OCI-LY7 (cell line): ENCODE results near the gene AFF3. TPM values are rescaled to one million over a fixed set of nuclear protein-coding genes. Genes with fewer than 3 reads are reported as not detected.

ENCODE experiments used
- BruUV-seq: library from RNA; stranded (reverse); fragments of 400-500 nt; replicated peaks from 2 replicates; lab custom pipeline; 2021; lab: Mats Ljungman, UMichigan
- CTCF ChIA-PET: fragments of 300-600 bp; sonication (Branson Sonifier 250); formaldehyde crosslinking; loops from one replicate; lab custom pipeline; 2022; ENCODE audit warnings: antibody characterized with exemption; ENCODE audit not compliant: unreplicated experiment; lab: Charles Lee
- POLR2A ChIA-PET: fragments of 300-600 bp; sonication (Branson Sonifier 250); formaldehyde crosslinking; loops from one replicate; lab custom pipeline; 2022; ENCODE audit warnings: antibody characterized with exemption; lab: Charles Lee
- DNase-seq: peaks from one replicate; pipeline ENCODE4 v3.0.0-alpha.2; 2015; ENCODE audit warnings: low spot score
- H2AFZ ChIP-seq: fragments of 200-600 bp; sonication (generic), shearing (Covaris generic); 2 replicates; pipeline ENCODE4 v1.6.1; 2014; ENCODE audit warnings: mild to moderate bottlenecking, antibody characterized with exemption, low read length, moderate library complexity
- H3K27ac ChIP-seq: fragments of 200-600 bp; sonication (generic); 2 replicates; pipeline ENCODE4 v1.5.1; 2014; ENCODE audit warnings: mixed run types, low read depth, mild to moderate bottlenecking, moderate library complexity, low read length, inconsistent platforms; ENCODE audit not compliant: poor library complexity, severe bottlenecking
- H3K36me3 ChIP-seq: fragments of 200-600 bp; sonication (generic); 2 replicates; pipeline ENCODE4 v1.6.1; 2014; ENCODE audit warnings: mild to moderate bottlenecking, antibody characterized with exemption, low read length, moderate library complexity, mixed read lengths; ENCODE audit not compliant: insufficient read depth
- H3K4me1 ChIP-seq: fragments of 200-600 bp; sonication (generic); 2 replicates; pipeline ENCODE4 v1.5.1; 2014; ENCODE audit warnings: mild to moderate bottlenecking, low read length; ENCODE audit not compliant: insufficient read depth, poor library complexity, severe bottlenecking
- H3K4me2 ChIP-seq: fragments of 200-600 bp; sonication (generic); 2 replicates; pipeline ENCODE4 v1.6.1; 2014; ENCODE audit warnings: mild to moderate bottlenecking, low read length
- H3K4me3 ChIP-seq: fragments of 200-600 bp; sonication (generic); 2 replicates; pipeline ENCODE4 v1.5.1; 2014; ENCODE audit warnings: mild to moderate bottlenecking, low read depth, low read length; ENCODE audit not compliant: poor library complexity, severe bottlenecking
- H3K79me2 ChIP-seq: fragments of 200-600 bp; sonication (generic); 2 replicates; pipeline ENCODE4 v1.6.1; 2016; ENCODE audit warnings: low read depth, mild to moderate bottlenecking, low read length, moderate library complexity, mixed read lengths; ENCODE audit not compliant: insufficient read depth
- H3K9me2 ChIP-seq: fragments of 200-600 bp; sonication (generic); 2 replicates; pipeline ENCODE4 v1.6.1; 2016; ENCODE audit warnings: mild to moderate bottlenecking, low read length, mixed read lengths; ENCODE audit not compliant: insufficient read depth
- H3K9me3 ChIP-seq: fragments of 200-600 bp; sonication (generic); 2 replicates; pipeline ENCODE4 v1.6.1; 2014; ENCODE audit warnings: mild to moderate bottlenecking, mixed run types, low read length, mixed read lengths
- H4K20me1 ChIP-seq: fragments of 200-600 bp; sonication (generic); 2 replicates; pipeline ENCODE4 v1.6.1; 2014; ENCODE audit warnings: mild to moderate bottlenecking, antibody characterized with exemption, low read length, moderate library complexity, mixed read lengths; ENCODE audit not compliant: insufficient read depth
- EZH2phosphoT487 ChIP-seq: fragments of 200-600 bp; sonication (generic); IDR thresholded peaks from 2 replicates; pipeline ENCODE4 v1.6.1; 2018; ENCODE audit warnings: low read depth, borderline replicate concordance, mild to moderate bottlenecking, mixed run types, antibody characterized with exemption, low read length, moderate library complexity, mixed read lengths
- intact Hi-C: fragments of 100-400 bp; cut with micrococcal nuclease; formaldehyde crosslinking; loops from one replicate; pipeline ENCODE4 v1.10.0; 2022; ENCODE audit not compliant: unreplicated experiment
- total RNA-seq, 2 experiments: library from RNA; depleted of rRNA in 1 of 2; stranded (reverse); fragments of >200 nt in 1 of 2; shearing (Covaris generic) in 1 of 2; gene quantifications; 2 replicates each; pipeline ENCODE4 v1.2.3, GENCODE V29; 2014 to 2022
- TF ChIP-seq, protein P1 (sequence below): fragments of 200-600 bp; sonication (generic); conservative IDR thresholded peaks from 2 replicates; pipeline ENCODE4 v1.5.1; 2014; ENCODE audit warnings: mild to moderate bottlenecking, antibody characterized with exemption, low read length, moderate library complexity, mixed read lengths

Gene AFF3
- total RNA-seq, 2 experiments from 2014 or later = 131 to 133 TPM

DNA sequence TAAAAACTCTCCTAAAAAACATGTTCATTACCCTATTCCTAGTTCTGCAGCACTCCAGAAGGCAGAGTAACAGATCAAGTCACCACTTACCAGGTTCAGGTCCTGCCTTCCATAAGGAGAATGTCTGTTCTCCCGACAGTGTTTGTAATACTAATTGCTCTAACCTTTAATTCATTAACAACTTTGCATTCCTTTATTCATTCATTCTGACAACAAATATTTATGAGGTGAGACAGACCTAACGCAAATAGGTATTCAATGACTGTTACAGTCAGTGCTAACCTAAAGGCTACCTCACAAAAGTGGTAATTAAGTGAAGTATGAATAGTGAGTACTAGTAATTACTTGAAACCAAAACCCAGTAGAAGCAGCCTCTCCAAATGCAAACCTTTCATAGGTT, 224.0 kb downstream of the AFF3 start:
- no peak overlapping the region for H3K27ac ChIP-seq
- ChIA-PET CTCF (no interaction called here), POLR2A (no interaction called here)
- no peak for TF ChIP-seq EZH2phosphoT487
- TF ChIP-seq, protein P1, sequence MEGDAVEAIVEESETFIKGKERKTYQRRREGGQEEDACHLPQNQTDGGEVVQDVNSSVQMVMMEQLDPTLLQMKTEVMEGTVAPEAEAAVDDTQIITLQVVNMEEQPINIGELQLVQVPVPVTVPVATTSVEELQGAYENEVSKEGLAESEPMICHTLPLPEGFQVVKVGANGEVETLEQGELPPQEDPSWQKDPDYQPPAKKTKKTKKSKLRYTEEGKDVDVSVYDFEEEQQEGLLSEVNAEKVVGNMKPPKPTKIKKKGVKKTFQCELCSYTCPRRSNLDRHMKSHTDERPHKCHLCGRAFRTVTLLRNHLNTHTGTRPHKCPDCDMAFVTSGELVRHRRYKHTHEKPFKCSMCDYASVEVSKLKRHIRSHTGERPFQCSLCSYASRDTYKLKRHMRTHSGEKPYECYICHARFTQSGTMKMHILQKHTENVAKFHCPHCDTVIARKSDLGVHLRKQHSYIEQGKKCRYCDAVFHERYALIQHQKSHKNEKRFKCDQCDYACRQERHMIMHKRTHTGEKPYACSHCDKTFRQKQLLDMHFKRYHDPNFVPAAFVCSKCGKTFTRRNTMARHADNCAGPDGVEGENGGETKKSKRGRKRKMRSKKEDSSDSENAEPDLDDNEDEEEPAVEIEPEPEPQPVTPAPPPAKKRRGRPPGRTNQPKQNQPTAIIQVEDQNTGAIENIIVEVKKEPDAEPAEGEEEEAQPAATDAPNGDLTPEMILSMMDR = no peak
- no peak for DNase-seq
- peaks cover 31% of the 10 kb centered on the region for H3K36me3 ChIP-seq
- peaks cover 13% of the 10 kb centered on the region; the same call in 1 of the 2 replicates for H3K9me3 ChIP-seq
- H2AFZ ChIP-seq = no peak overlapping the region
- H3K9me2 ChIP-seq = peaks cover 4% of the 10 kb centered on the region; the same call in 1 of the 2 replicates
- H3K4me1 ChIP-seq = peaks cover 17% of the 10 kb centered on the region
- no TSS peak for BruUV-seq
- H4K20me1 ChIP-seq = no peaks in the 10 kb centered on the region
- intact Hi-C loops = no loop called here
- no peak overlapping the region for H3K4me2 ChIP-seq
- peaks cover 22% of the 10 kb centered on the region; the same call in 1 of the 2 replicates for H3K79me2 ChIP-seq
- H3K4me3 ChIP-seq = no peak overlapping the region

DNA sequence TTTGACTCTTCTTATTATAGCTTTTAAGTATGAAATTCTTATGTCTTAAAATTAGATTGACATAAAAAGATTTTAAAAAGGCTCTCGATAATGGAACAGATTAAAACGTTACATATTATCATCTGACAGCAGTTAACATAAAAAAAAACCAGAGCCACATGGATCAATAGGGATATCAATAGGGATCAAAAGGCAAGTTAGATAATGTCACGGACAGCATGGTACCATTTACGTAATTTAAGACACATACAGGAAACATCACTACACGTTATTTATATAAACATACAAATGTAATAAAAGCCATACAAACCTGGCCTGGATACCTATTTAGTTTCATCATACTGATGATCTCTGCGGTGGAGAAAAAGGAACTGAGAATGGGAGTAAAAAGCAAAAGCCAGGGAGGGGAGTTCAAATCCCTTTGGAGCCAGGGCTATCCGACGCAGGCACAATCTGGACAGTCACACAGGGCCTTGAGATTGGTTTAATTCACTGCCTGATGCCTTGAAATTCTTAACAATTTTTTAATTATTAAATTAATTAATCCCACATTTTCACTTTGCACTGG, 227.2 kb downstream of the AFF3 start:
- Histone ChIP-seq H3K9me3 (no peaks in the 10 kb centered on the region), H2AFZ (no peak overlapping the region), H4K20me1 (no peaks in the 10 kb centered on the region), H3K36me3 (peaks cover 16% of the 10 kb centered on the region), H3K79me2 (peaks cover 9% of the 10 kb centered on the region; the same call in 1 of the 2 replicates), H3K27ac (no peak overlapping the region), H3K9me2 (peaks cover 4% of the 10 kb centered on the region; the same call in 1 of the 2 replicates), H3K4me3 (no peak overlapping the region), H3K4me2 (no peak overlapping the region), H3K4me1 (no peaks in the 10 kb centered on the region)
- ChIA-PET CTCF (no interaction called here), POLR2A (no interaction called here)
- TF ChIP-seq, protein P1 = no peak
- TF ChIP-seq EZH2phosphoT487 = no peak
- intact Hi-C loops = no loop called here
- no peak for DNase-seq
- no TSS peak for BruUV-seq

DNA sequence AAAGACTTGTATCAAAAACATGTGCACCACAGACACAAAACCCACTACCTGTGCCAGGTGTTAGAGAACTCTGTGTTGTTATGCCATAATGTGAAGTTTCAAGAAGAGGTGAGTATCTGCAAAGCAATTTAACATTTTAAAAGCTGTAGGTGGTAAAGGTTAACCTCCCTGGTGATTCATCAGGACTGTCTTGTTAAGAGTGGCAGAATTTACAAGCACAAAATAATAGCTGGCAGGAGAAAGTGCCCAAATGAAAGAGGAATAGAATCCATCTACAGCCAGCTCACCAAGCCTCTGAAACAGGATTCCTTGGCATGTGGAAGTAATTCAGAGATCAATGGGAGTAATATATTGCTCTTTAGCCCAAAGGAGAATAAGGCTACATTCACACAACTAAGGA, 230.7 kb downstream of the AFF3 start:
- TF ChIP-seq EZH2phosphoT487 = no peak
- TF ChIP-seq, protein P1 = no peak
- Histone ChIP-seq H3K9me2 (no peaks in the 10 kb centered on the region), H3K4me3 (no peak overlapping the region), H3K4me2 (no peak overlapping the region), H2AFZ (no peak overlapping the region), H4K20me1 (no peaks in the 10 kb centered on the region), H3K79me2 (no peaks in the 10 kb centered on the region), H3K9me3 (no peaks in the 10 kb centered on the region), H3K4me1 (no peaks in the 10 kb centered on the region), H3K36me3 (peaks cover 22% of the 10 kb centered on the region), H3K27ac (no peak overlapping the region)
- no TSS peak for BruUV-seq
- intact Hi-C loops = no loop called here
- DNase-seq = no peak
- ChIA-PET POLR2A (interaction anchor here (1.0 to 1.7 kb wide), 2 partner anchors 11 to 19 kb away, joined by 4 to 6 read pairs; no protein-coding TSS in a partner anchor), CTCF (no interaction called here)
